GM19467 (cell line): ENCODE results near the gene VIPR2.

Experiments used
- ATAC-seq: cut with Tn5 transposase; IDR thresholded peaks from one replicate; pipeline ENCODE4 v1.9.1; 2021; ENCODE audit warnings: mild to moderate bottlenecking, moderate library complexity; ENCODE audit not compliant: unreplicated experiment

VIPR2 gene

GRCh38 chr7:159028508-159029401, 115.9 kb downstream of the VIPR2 start:
- ATAC-seq, result no peak

- no peak for ATAC-seq
Measured at GRCh38 chr7:159027789-159028507, 116.7 kb downstream of the VIPR2 start.

DNA sequence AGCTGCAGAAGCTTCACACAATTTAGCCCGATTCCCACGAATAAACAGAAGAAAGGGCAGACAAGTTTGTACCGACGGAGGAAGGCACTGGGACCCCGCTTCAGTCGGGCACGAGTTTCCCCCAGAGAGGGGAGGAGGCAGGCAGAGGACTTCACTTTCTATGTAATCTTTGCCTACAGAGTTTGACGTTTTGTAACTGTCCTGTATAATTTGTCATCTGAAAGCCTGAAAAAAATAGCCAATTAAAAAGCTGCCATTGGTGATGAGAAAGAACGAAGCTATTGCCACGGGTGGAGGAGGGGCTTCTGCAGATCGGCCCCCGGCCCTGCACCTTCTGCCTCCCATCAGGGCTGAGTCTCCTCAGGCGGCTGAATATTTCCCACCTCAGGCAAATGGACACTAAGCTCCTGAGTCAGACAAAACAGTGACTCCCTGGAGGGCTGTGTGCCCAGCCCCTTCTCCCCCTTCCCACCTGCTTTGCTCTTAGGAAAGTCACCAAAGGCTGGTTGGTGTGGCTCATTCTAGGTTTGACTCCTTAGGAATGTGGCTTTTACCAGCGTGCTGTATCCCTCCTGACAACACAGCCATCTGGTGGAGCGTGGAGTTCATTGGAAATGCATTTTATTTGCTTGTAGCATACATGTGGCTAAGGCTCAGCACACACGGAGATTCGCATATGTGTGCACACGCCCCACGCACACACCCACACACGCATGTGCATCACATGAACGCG, 117.4 kb downstream of the VIPR2 start:
- ATAC-seq, result no peak

- ATAC-seq, result no peak
Measured at GRCh38 chr7:159026271-159027055, 118.2 kb downstream of the VIPR2 start.

DNA sequence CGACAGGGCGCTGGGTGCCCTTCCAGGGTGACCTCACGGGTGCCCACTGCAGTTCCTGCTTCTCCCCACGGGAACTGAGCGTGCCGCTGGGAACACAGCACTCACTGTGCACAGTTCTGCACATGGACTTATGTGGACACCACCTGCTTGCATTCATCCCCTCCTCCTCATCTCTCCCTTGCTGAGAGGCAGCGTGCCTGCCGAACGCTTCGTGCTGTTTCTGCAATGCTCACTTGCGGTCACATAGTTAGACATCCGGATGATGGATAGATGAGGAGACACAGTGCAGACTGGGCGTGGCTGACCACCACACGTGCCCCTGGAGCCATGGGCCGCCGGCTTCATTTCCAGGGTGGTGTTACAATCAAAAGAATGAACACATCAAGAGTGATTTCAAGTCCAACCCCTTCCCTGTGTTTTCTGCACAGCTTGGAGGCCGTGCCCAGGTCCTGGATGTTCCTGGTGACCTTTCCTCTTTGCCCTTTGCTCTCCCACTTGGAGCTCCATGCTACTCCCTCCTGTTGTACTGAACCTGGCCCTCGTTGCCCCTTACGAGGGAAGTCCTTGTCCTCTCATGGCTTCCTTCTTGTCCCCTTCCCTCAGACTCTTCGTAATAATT, 119.4 kb downstream of the VIPR2 start:
- ATAC-seq, result no peak

DNA sequence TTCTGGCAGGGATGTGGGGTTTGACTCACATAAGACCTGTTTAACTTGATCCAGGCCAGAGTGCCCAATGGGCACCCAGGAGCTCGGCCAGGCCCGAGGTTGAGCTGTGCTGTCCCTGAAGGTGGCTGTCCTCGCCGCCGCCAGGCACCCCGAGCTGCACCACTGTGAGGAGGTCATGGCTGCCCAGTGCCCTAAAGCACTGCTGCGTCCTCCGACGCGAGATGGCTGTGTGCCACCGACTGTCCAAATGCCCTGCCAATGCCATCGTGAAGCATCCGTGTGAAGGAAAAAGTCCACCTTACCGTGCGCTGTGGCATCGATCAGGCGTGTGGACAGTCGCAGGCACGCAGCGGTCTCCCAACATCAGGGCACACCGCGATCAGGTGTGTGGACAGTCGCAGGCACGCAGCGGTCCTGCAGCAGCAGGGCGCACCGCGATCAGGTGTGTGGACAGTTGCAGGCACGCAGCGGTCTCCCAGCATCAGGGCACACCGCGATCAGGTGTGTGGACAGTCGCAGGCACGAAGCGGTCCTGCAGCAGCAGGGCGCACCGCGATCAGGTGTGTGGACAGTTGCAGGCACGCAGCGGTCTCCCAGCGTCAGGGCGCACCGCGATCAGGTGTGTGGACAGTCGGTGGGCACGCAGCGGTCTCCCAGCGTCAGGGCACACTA, 120.3 kb downstream of the VIPR2 start:
- ATAC-seq, result no peak

DNA sequence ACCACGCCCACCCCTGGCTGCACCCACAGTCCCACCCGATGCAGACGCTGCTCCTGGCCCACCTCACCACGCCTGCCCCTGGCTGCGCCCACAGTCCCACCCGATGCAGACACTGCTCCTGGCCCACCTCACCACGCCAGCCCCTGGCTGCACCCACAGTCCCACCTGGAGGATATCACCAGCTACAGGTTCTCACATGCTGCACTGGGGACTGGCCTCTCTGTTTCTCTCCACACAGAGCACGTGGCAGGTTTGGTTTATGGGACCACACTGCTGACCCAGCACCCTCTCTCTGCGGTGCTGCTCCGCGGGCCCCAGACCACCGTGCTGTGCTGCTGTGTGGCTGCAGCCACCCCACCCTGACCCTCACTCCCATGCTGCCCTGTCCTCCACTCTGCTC, 120.9 kb downstream of the VIPR2 start:
- no peak for ATAC-seq

DNA sequence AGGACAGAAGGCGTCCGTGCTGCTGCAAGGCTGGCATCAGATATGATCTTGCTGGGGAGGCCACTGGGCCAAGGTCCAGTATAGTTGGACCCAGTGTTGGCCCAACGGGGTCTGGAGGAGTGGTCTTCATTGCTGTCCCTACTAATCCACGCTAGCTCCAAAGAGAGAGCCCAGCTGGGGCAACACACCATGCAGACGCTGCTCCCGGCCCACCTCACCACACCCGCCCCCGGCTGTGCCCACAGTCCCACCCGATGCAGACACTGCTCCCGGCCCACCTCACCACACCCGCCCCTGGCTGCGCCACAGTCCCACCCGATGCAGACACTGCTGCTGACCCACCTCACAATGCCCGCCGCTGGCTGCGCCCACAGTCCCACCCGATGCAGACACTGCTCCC, 121.5 kb downstream of the VIPR2 start:
- no peak for ATAC-seq

DNA sequence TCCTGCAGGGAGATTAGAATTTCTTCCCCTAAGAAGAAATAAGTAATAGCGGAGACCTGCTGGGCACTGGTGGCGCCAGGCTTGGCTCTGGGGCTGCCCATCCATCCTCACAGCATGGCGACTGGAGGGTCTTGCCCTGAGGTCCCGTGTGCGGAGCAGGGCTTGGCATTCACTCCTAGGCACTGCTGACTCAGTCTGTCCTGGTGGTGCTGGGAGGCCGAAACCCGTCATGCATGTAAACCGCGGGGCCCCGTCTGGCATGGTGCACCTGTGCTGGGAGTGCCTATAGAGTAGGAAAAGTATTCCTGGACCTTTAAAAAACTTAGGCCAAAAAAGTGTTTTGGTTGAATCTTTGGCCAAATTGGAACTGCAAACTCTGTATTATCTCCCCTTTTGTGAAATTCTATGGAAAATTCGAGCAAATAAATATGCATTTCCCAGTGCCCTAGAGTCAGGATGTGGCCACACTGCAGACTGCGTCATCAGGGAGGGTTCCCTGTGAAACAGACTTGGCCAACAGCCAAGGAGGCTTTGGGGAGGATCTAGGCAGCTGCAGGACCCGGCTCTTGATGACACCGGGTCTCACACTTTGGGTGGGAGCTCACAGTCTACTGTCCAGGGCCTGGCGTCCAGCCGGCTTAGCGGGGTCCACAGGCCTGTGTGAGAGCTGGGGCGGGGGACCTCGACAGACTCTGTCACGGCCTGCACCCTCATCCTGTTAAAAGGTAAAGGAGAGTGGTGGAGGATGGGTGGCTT, 122.3 kb downstream of the VIPR2 start:
- ATAC-seq, result no peak

- no peak for ATAC-seq
Measured at GRCh38 chr7:159020987-159021386, 123.7 kb downstream of the VIPR2 start.

DNA sequence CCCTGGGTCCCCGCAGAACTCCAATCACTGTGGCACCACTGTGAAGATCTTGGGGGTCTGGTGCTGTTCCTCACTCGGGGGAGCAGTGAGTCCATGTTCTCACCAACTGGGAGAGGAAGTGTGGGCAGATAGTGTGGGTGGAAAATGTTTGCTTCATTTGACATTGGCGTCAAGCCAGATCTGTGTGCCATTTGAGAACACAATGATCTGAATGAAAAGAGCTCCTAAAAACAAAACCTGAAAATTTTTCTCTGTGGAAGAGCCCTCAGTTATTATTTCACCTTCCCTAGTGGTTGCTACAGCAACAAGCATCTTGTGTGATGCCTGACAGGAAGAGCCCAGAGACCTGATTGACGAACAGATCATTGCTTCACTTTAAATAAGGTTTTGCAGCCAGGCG, 125.6 kb downstream of the VIPR2 start:
- no peak for ATAC-seq

DNA sequence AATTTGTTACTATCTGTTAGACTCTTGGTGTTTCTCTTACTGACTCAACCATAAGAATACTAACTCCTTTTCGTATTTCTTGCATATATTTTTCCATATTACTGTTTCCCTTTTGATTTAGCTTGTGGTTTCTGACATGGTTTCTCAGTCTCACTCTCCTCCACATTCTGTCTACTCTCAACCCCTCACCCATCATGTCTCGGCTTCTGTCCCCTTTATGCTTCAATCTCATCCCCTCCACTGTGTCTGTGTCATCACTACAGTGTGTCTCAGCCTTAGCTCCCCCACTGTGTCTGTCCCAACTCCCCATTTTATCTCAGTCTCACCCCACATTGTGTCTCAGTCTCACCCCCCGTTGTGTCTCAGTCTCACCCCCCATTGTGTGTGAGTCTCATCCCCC, 126.9 kb downstream of the VIPR2 start:
- ATAC-seq, result no peak

DNA sequence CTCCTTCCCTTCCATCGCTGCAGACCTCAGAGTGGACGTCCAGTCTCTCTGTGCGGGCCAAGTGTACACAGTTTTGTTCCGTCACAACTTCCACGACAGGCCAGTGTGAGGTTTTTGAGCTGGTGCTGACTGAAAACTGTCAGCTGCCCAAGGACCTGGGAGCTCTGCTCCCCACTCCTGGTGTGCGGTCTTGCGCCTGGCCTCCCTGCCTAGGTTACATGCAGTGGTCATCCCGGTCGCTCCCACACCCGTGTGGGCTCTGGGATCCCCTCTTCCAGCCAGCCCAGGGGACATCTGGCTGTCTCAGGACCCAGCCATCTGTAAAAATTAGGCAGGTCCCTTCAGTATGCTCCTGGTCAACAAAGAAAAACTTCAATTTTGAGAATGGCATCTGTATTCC, 127.5 kb downstream of the VIPR2 start:
- no peak for ATAC-seq

GRCh38 chr7:159016591-159016990, 128.1 kb downstream of the VIPR2 start:
- no peak for ATAC-seq

GRCh38 chr7:159015454-159016410, 128.9 kb downstream of the VIPR2 start:
- no peak for ATAC-seq

DNA sequence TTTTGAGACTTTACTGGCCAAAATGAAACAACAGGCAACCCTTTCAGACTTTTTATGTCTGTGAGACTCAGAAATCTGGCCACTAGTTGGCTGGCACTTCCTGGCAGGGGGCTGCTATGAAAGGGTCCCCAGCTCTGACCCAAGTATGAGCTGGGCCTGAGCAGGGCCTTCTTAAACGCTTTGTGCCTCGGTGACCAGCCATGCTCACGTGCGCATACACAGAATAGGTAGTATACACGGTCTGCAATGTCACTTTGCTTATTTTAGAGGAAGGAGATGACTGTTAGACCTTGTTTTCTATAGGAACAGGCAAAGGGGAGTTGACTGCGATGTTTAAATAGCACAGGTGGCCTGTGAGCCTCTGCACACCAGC, 129.6 kb downstream of the VIPR2 start:
- ATAC-seq, result no peak

DNA sequence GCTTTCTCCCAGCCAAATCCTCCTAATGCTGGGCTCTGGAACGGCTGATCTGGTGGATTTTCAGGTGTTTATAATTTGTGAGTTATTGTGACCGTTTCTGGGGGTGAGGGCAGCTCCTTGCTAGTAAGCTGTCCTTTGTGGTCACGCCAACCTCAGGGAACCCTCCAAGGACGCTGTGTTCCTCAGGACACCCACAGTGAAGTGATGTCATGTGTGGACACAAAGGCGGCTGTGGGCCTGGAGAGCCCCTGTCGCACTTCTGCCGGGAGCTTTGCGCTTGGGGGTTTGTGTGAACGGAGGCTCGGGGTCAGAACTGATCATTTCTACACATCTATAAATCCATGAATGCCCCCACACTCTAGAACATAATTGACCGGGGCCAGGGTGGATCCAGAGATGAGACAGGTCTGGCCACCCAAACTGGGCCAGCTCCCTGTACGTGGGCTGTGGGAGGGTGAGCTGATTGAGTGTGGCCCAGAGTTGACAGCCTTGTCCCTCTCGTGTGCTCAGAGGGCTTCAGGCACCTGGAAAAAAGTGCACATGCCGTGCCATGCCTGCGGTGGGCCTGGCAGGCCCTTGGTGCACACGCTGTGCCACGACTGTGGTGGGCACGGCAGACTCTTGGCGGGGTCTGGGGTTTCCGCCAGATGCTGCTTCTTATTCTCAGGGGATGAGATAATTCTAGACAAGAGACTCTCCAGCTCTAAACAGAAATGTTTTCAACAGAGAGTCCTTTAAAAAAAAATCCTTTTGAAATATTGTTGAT, 130.2 kb downstream of the VIPR2 start:
- no peak for ATAC-seq
